ENCODE measurements around the gene LMNTD1.
A peak's percentile ranks its signal among the peaks of the same experiment; 100 is the strongest.

The LMNTD1 gene

GRCh38 chr12:25573346-25573745, 20.3 kb upstream of the LMNTD1 start:
- H3K9me3 Mint-ChIP-seq = no peaks in the 10 kb centered on the region
- no peak overlapping the region for H3K27ac Mint-ChIP-seq
- H3K4me1 Mint-ChIP-seq = no peaks in the 10 kb centered on the region
- no peaks in the 10 kb centered on the region for H3K36me3 Mint-ChIP-seq
- no peak overlapping the region for H3K4me3 Mint-ChIP-seq
- no peaks in the 10 kb centered on the region for H3K27me3 Mint-ChIP-seq

- H3K4me1 Mint-ChIP-seq = no peaks in the 10 kb centered on the region
- H3K27me3 Mint-ChIP-seq = no peaks in the 10 kb centered on the region
Measured at GRCh38 chr12:25570418-25570817, 17.3 kb upstream of the LMNTD1 start.

GRCh38 chr12:25566202-25566949, 13.3 kb upstream of the LMNTD1 start:
- Mint-ChIP-seq H3K27me3 (no peaks in the 10 kb centered on the region), H3K9me3 (peaks cover 15% of the 10 kb centered on the region), H3K4me3 (no peak overlapping the region), H3K27ac (no peak overlapping the region), H3K36me3 (no peaks in the 10 kb centered on the region), H3K4me1 (no peaks in the 10 kb centered on the region)

More at GRCh38 chr12:25570418-25570817, 17.3 kb upstream of the LMNTD1 start:
- no peak overlapping the region for H3K4me3 Mint-ChIP-seq
- H3K36me3 Mint-ChIP-seq = no peaks in the 10 kb centered on the region
- H3K27ac Mint-ChIP-seq = no peak overlapping the region
- peaks cover 14% of the 10 kb centered on the region for H3K9me3 Mint-ChIP-seq

- peak overlapping the region; percentile 90 for H3K27ac Mint-ChIP-seq
- peaks cover 16% of the 10 kb centered on the region for H3K4me1 Mint-ChIP-seq
- peaks cover 6% of the 10 kb centered on the region for H3K9me3 Mint-ChIP-seq
- no peaks in the 10 kb centered on the region for H3K27me3 Mint-ChIP-seq
- H3K36me3 Mint-ChIP-seq = peaks cover 2% of the 10 kb centered on the region
- no peak overlapping the region for H3K4me3 Mint-ChIP-seq
Measured at GRCh38 chr12:25558586-25558985, 5.5 kb upstream of the LMNTD1 start.

GRCh38 chr12:25557830-25558436, 4.8 kb upstream of the LMNTD1 start:
- Mint-ChIP-seq H3K27ac (peak overlapping the region; percentile 90), H3K4me1 (peaks cover 16% of the 10 kb centered on the region), H3K9me3 (peaks cover 6% of the 10 kb centered on the region), H3K4me3 (no peak overlapping the region), H3K27me3 (no peaks in the 10 kb centered on the region), H3K36me3 (peaks cover 2% of the 10 kb centered on the region)

- peaks cover 6% of the 10 kb centered on the region for H3K9me3 Mint-ChIP-seq
- no peak overlapping the region for H3K4me3 Mint-ChIP-seq
- H3K4me1 Mint-ChIP-seq = peaks cover 16% of the 10 kb centered on the region
- H3K27me3 Mint-ChIP-seq = no peaks in the 10 kb centered on the region
- H3K36me3 Mint-ChIP-seq = peaks cover 2% of the 10 kb centered on the region
- no peak overlapping the region for H3K27ac Mint-ChIP-seq
Measured at GRCh38 chr12:25556153-25556552, 3.1 kb upstream of the LMNTD1 start.

- Mint-ChIP-seq H3K27ac (no peak overlapping the region), H3K4me1 (peaks cover 6% of the 10 kb centered on the region), H3K4me3 (no peak overlapping the region), H3K9me3 (no peaks in the 10 kb centered on the region), H3K36me3 (no peaks in the 10 kb centered on the region), H3K27me3 (peaks cover 2% of the 10 kb centered on the region)
Measured at GRCh38 chr12:25552681-25553080, 402 bp downstream of the LMNTD1 start.

GRCh38 chr12:25550186-25550585, 2.9 kb downstream of the LMNTD1 start:
- H3K27ac Mint-ChIP-seq = no peak overlapping the region
- H3K4me1 Mint-ChIP-seq = peaks cover 4% of the 10 kb centered on the region
- no peak overlapping the region for H3K4me3 Mint-ChIP-seq
- H3K9me3 Mint-ChIP-seq = no peaks in the 10 kb centered on the region
- peaks cover 4% of the 10 kb centered on the region for H3K27me3 Mint-ChIP-seq
- H3K36me3 Mint-ChIP-seq = no peaks in the 10 kb centered on the region

- Mint-ChIP-seq H3K27ac (no peak overlapping the region), H3K4me3 (no peak overlapping the region), H3K36me3 (no peaks in the 10 kb centered on the region), H3K9me3 (no peaks in the 10 kb centered on the region), H3K27me3 (peaks cover 4% of the 10 kb centered on the region), H3K4me1 (peaks cover under 1% of the 10 kb centered on the region)
Measured at GRCh38 chr12:25549120-25549519, 4.0 kb downstream of the LMNTD1 start.

- no peaks in the 10 kb centered on the region for H3K9me3 Mint-ChIP-seq
- H3K4me3 Mint-ChIP-seq = no peak overlapping the region
- no peak overlapping the region for H3K27ac Mint-ChIP-seq
- no peaks in the 10 kb centered on the region for H3K36me3 Mint-ChIP-seq
- no peaks in the 10 kb centered on the region for H3K4me1 Mint-ChIP-seq
- peaks cover 4% of the 10 kb centered on the region for H3K27me3 Mint-ChIP-seq
Measured at GRCh38 chr12:25546318-25546717, 6.8 kb downstream of the LMNTD1 start.

GRCh38 chr12:25533150-25533549, 19.9 kb downstream of the LMNTD1 start:
- Mint-ChIP-seq H3K9me3 (peaks cover 6% of the 10 kb centered on the region), H3K4me1 (no peaks in the 10 kb centered on the region), H3K4me3 (no peak overlapping the region), H3K27ac (no peak overlapping the region), H3K27me3 (peaks cover 3% of the 10 kb centered on the region), H3K36me3 (peaks cover 2% of the 10 kb centered on the region)

GRCh38 chr12:25531502-25532052, 21.5 kb downstream of the LMNTD1 start:
- Mint-ChIP-seq H3K27me3 (peaks cover 3% of the 10 kb centered on the region), H3K4me1 (no peaks in the 10 kb centered on the region), H3K36me3 (peaks cover 2% of the 10 kb centered on the region), H3K9me3 (peaks cover 6% of the 10 kb centered on the region), H3K27ac (no peak overlapping the region), H3K4me3 (no peak overlapping the region)

- H3K27ac Mint-ChIP-seq = no peak overlapping the region
- H3K27me3 Mint-ChIP-seq = no peaks in the 10 kb centered on the region
- H3K4me1 Mint-ChIP-seq = no peaks in the 10 kb centered on the region
- peaks cover 2% of the 10 kb centered on the region for H3K36me3 Mint-ChIP-seq
- no peak overlapping the region for H3K4me3 Mint-ChIP-seq
- peaks cover 6% of the 10 kb centered on the region for H3K9me3 Mint-ChIP-seq
Measured at GRCh38 chr12:25529738-25530137, 23.3 kb downstream of the LMNTD1 start.

- H3K4me3 Mint-ChIP-seq = no peak overlapping the region
- H3K27me3 Mint-ChIP-seq = no peaks in the 10 kb centered on the region
- H3K36me3 Mint-ChIP-seq = peaks cover 1% of the 10 kb centered on the region
- H3K9me3 Mint-ChIP-seq = no peaks in the 10 kb centered on the region
- H3K27ac Mint-ChIP-seq = no peak overlapping the region
- H3K4me1 Mint-ChIP-seq = no peaks in the 10 kb centered on the region
Measured at GRCh38 chr12:25526778-25527177, 26.3 kb downstream of the LMNTD1 start.

GRCh38 chr12:25524366-25524765, 28.7 kb downstream of the LMNTD1 start:
- Mint-ChIP-seq H3K27ac (no peak overlapping the region), H3K9me3 (no peaks in the 10 kb centered on the region), H3K4me1 (no peaks in the 10 kb centered on the region), H3K4me3 (no peak overlapping the region), H3K36me3 (peaks cover 1% of the 10 kb centered on the region), H3K27me3 (no peaks in the 10 kb centered on the region)

- Mint-ChIP-seq H3K4me1 (no peaks in the 10 kb centered on the region), H3K27ac (no peak overlapping the region), H3K9me3 (no peaks in the 10 kb centered on the region), H3K36me3 (peaks cover 1% of the 10 kb centered on the region), H3K4me3 (no peak overlapping the region), H3K27me3 (no peaks in the 10 kb centered on the region)
Measured at GRCh38 chr12:25521625-25522256, 31.3 kb downstream of the LMNTD1 start.

Data from activated naive CD4-positive, alpha-beta T cell treated with anti-CD3 and anti-CD28 coated beads, Interleukin-2, amount 50 U/mL, for 24 hours (primary cell).